ENCODE results near the gene SCUBE1. TPM values are rescaled to one million over a fixed set of nuclear protein-coding genes. Genes with fewer than 3 reads are reported as not detected.

SCUBE1 gene
- total and polyA plus RNA-seq, 2 of the 4 experiments (the other 2 are of a cell fraction) = not detected

GRCh38 chr22:43170131-43170480 is 173.1 kb downstream of the SCUBE1 start:
- Histone ChIP-seq H3K56ac (ENCODE audit: extremely low read depth, insufficient read depth, low read length) (no peak overlapping the region), H3K23ac (ENCODE audit: low read depth, low read length) (no peak overlapping the region), H3K18ac (ENCODE audit: low read depth, low read length) (no peak overlapping the region), H4K5ac (ENCODE audit: low read depth, low read length) (no peak overlapping the region), H3K27me3 (ENCODE audit: control insufficient read depth, insufficient read depth, low read length) (no peaks in the 10 kb centered on the region), H3K4me3 (ENCODE audit: insufficient read depth, low read depth, low read length) (no peak overlapping the region), H2BK120ac (ENCODE audit: low read depth, low read length) (no peak overlapping the region), H4K91ac (ENCODE audit: insufficient read depth, low read depth, low read length) (no peak overlapping the region), H2AK5ac (ENCODE audit: low read depth, low read length) (no peak overlapping the region), H3K4me1 (ENCODE audit: control insufficient read depth, insufficient read depth, low read length) (no peaks in the 10 kb centered on the region), H3K4ac (ENCODE audit: low read depth, low read length) (no peak overlapping the region), H3K14ac (replicated peaks; ENCODE audit: low read depth, low read length) (no peak overlapping the region), H3K9me3 (ENCODE audit: control insufficient read depth, insufficient read depth, low read length) (no peaks in the 10 kb centered on the region), H3K9me1 (ENCODE audit: insufficient read depth, low read length) (no peaks in the 10 kb centered on the region; the same call in 1 of the 2 replicates), H3K4me2 (ENCODE audit: low read depth, low read length) (no peak overlapping the region), H2AK9ac (replicated peaks; ENCODE audit: low read depth, low read length, poor library complexity) (no peak overlapping the region), H3K9ac (ENCODE audit: low read depth, low read length) (no peak overlapping the region), H4K20me1 (ENCODE audit: insufficient read depth, low read length) (no peaks in the 10 kb centered on the region; the same call in none of the 2 replicates), H4K8ac (ENCODE audit: low read depth in 2 of 2, low read length in 2 of 2) (no peak overlapping the region), H3K79me1 (ENCODE audit: low read depth in 1 of 2, low read length in 2 of 2) (no peaks in the 10 kb centered on the region), H3K27ac (ENCODE audit: insufficient read depth, low read length) (no peak overlapping the region), H3K36me3 (ENCODE audit: control insufficient read depth, insufficient read depth, low read length) (peaks cover 43% of the 10 kb centered on the region), H2BK20ac (ENCODE audit: low read depth, low read length) (no peak overlapping the region), H2BK5ac (ENCODE audit: low read depth, low read length, poor library complexity, severe bottlenecking) (no peak overlapping the region), H2BK15ac (ENCODE audit: low read depth, low read length) (no peak overlapping the region), H2AFZ (replicated peaks; ENCODE audit: low read length, poor library complexity) (no peak overlapping the region)
- dilution Hi-C loops (cut with HindIII; ENCODE audit: low sequenced_read_pairs, unreplicated experiment) = no loop called here
- BruUV-seq (replicated peaks) = no TSS peak
- no peak for ATAC-seq (ENCODE audit: low read depth)
- POLR2A ChIA-PET (ENCODE audit: unreplicated experiment) = no interaction called here
- no peak for DNase-seq
- 92% methylated on average over 5 of the region's 9 CpGs; no CpG with 5 or more reads in 1 of the 2 experiments for WGBS, 2 experiments (ENCODE audit: extremely low coverage in 2 of 2, insufficient read length in 1 of 2)
- intact Hi-C loops (cut with micrococcal nuclease) = no loop called here
- TF ChIP-seq ELK1 (IDR thresholded peaks at IDR 0.05; ENCODE audit: borderline replicate concordance, low read depth, low read length) (no peak), CHD1 (IDR thresholded peaks at IDR 0.05; ENCODE audit: low read depth, low read length) (no peak), MXI1 (IDR thresholded peaks at IDR 0.05; ENCODE audit: borderline replicate concordance, low read depth, low read length) (no peak), RFX5 (IDR thresholded peaks at IDR 0.05; ENCODE audit: low read depth, low read length) (no peak), SMC3 (IDR thresholded peaks at IDR 0.05; ENCODE audit: low read depth, low read length) (no peak), MAFK (IDR thresholded peaks at IDR 0.05; ENCODE audit: low read depth, low read length) (no peak), RCOR1 (IDR thresholded peaks at IDR 0.05; ENCODE audit: insufficient replicate concordance, low read length) (no peak), BHLHE40 (IDR thresholded peaks at IDR 0.05; ENCODE audit: low read depth, low read length) (no peak), FOS (IDR thresholded peaks at IDR 0.05; ENCODE audit: low read depth, low read length) (no peak), CEBPB (IDR thresholded peaks at IDR 0.05; ENCODE audit: low read depth, low read length) (no peak), MAZ (IDR thresholded peaks at IDR 0.05; ENCODE audit: borderline replicate concordance, low read depth, low read length) (no peak), RAD21 (IDR thresholded peaks at IDR 0.05; ENCODE audit: low read length) (no peak), POLR2A (IDR thresholded peaks at IDR 0.05; ENCODE audit: low read depth, low read length) (no peak), NFE2L2 (IDR thresholded peaks at IDR 0.05; ENCODE audit: low read depth, low read length) (no peak), CTCF (conservative IDR thresholded peaks at IDR 0.05; ENCODE audit: low read depth, low read length) (no peak), USF2 (IDR thresholded peaks at IDR 0.05; ENCODE audit: low read depth, low read length) (no peak)
- CTCF ChIA-PET = no interaction called here
- in situ Hi-C loops (cut with MboI; ENCODE audit: low sequenced_read_pairs) = no loop called here

All from IMR-90 (cell line).